ENCODE results near the gene USP7.
A peak's percentile ranks its signal among the peaks of the same experiment; 100 is the strongest.
"Not testable (repeated sequence)": the region's sequence is repeated elsewhere in the genome, so short reads cannot be mapped to it uniquely, and the experiment has no call there.

The USP7 gene

GRCh38 chr16:8858994-8859912, 104.5 kb downstream of the USP7 start:
- no peak for DNase-seq

- no peak for DNase-seq
Measured at GRCh38 chr16:8855972-8856371, 107.7 kb downstream of the USP7 start.

GRCh38 chr16:8855051-8855786, 108.5 kb downstream of the USP7 start:
- DNase-seq, result no peak

- DNase-seq, result no peak
Measured at GRCh38 chr16:8854298-8854948, 109.3 kb downstream of the USP7 start.

- DNase-seq, result no peak
Measured at GRCh38 chr16:8853611-8854010, 110.1 kb downstream of the USP7 start.

GRCh38 chr16:8853150-8853549, 110.6 kb downstream of the USP7 start:
- no peak for DNase-seq

GRCh38 chr16:8852534-8852933, 111.2 kb downstream of the USP7 start:
- DNase-seq, result no peak

- no peak for DNase-seq
Measured at GRCh38 chr16:8851761-8852403, 111.8 kb downstream of the USP7 start.

- DNase-seq, result peak; percentile 73
Measured at GRCh38 chr16:8850279-8850885, 113.3 kb downstream of the USP7 start.

- no peak for DNase-seq
Measured at GRCh38 chr16:8849411-8850011, 114.2 kb downstream of the USP7 start.

- no peak for DNase-seq
Measured at GRCh38 chr16:8848939-8849391, 114.7 kb downstream of the USP7 start.

GRCh38 chr16:8848231-8848938, 115.3 kb downstream of the USP7 start:
- DNase-seq, result no peak

GRCh38 chr16:8847623-8848022, 116.1 kb downstream of the USP7 start:
- no peak for DNase-seq

- no peak for DNase-seq
Measured at GRCh38 chr16:8847145-8847544, 116.6 kb downstream of the USP7 start.

- DNase-seq, result no peak
Measured at GRCh38 chr16:8846401-8846932, 117.2 kb downstream of the USP7 start.

- DNase-seq, result no peak
Measured at GRCh38 chr16:8845699-8846298, 117.9 kb downstream of the USP7 start.

GRCh38 chr16:8843296-8843695, 120.4 kb downstream of the USP7 start:
- DNase-seq, result not testable (repeated sequence)
